Measurements from ENCODE around the gene HTR1E.
"Not testable (repeated sequence)": the region's sequence is repeated elsewhere in the genome, so short reads cannot be mapped to it uniquely, and the experiment has no call there.

Gene HTR1E

DNA sequence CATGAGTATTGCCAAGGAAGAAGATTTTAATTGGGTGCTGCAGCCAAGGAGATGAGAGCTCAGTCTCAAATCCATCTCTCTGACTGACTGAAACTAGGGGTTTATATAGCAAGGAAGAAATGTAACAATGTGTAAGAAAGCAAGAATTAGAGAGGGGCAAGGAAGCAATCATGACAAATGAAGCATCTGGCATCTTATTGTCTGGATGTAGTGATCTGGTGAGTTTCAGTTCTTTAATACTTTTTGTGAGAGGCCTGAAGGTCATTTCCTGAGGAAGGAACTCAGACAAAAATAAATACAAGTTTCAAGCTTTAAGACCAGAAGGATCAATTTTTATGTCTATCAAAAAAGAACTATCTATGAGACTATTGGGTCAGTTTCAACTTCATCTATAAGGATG, 64.2 kb downstream of the HTR1E start:
- DNase-seq = no peak

- not testable (repeated sequence) for DNase-seq
Observed at GRCh38 chr6:87002391-87002790, 65.1 kb downstream of the HTR1E start.

DNA sequence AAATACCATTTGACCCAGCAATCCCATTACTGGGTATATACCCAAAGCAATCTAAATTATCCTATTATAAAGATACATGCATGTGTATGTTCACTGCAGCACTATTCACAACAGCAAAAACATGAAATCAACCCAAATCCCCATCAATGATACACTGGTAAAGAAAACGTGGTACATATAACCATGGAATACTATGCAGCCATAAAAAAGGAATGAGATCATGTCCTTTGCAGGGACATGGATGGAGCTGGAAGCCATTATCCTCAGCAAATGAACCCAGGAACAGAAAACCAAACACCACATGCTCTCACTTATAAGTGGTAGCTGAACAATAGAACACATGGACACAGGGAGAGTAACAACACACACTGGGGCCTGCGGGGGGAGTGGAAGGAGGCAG, 69.2 kb downstream of the HTR1E start:
- DNase-seq = not testable (repeated sequence)

- not testable (repeated sequence) for DNase-seq
Observed at GRCh38 chr6:87009581-87009980, 72.3 kb downstream of the HTR1E start.

- no peak for DNase-seq
Observed at GRCh38 chr6:87012035-87012434, 74.7 kb downstream of the HTR1E start.

GRCh38 chr6:87012743-87013142, 75.4 kb downstream of the HTR1E start:
- DNase-seq = no peak

GRCh38 chr6:87016772-87017171, 79.4 kb downstream of the HTR1E start:
- DNase-seq = no peak

DNA sequence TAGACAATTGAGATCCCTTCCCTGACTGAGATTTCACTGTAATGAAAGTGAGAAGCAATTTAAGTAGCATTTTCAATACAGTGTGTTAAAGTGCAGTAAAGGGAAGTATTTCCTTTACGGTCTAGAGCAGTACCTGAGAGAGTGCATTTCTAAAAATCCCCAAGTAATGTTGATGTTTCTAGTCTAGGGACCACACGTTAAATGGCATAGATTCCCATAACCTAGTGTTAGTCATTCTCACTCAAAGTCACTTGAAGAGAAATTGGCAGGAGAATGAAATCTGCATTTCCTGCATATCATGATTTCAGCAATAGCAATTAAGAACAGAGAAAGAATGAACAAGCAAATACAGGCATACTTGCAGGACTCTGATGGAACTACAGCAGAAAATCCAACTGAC, 89.7 kb downstream of the HTR1E start:
- no peak for DNase-seq

DNA sequence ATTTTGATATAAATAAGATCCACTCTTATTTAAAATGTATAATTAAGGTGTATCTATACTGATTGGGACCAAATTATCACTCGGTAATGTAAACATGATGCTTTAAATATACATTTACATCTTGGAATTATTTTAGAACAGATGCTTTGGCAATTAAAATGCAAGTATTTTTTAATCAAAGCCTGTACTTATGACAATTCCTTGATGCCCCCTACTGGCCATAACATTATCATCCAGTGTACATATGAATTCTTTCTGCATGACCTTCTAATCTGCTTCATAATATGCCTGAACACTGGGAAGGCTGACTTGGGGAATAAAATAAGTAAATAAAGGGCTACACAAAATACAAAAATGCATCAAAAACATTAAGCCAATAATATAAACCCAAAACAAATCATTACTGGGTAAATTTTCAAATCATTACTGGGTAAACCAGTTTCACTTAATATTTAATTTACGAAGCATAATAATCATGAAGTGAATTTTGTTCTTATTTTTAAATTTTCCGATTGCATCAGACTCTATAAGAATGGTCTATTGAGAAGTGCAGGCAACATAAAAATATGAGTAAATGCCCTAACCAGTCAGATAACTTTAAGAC, 92.5 kb downstream of the HTR1E start:
- DNase-seq = peak; percentile 44

DNA sequence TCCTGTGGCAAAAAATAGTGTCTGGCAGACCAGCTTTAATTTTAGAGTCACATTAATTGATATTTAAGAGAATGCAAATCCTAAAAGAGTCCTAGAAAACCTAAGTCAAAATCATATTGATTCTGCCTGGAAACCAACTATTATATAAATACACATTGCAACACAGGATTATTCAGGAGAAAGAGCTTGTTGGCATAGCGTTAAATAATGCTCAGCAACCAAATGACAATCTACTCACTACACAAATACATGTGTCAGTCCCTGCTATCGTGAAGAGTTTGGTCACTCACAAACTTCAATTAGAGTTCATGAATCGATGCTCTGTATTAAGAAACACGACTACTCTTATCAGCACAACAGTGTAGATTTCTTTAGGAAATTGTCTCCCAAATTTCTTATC, 103.4 kb downstream of the HTR1E start:
- DNase-seq = no peak

- no peak for DNase-seq
Observed at GRCh38 chr6:87045521-87046075, 108.3 kb downstream of the HTR1E start.

DNA sequence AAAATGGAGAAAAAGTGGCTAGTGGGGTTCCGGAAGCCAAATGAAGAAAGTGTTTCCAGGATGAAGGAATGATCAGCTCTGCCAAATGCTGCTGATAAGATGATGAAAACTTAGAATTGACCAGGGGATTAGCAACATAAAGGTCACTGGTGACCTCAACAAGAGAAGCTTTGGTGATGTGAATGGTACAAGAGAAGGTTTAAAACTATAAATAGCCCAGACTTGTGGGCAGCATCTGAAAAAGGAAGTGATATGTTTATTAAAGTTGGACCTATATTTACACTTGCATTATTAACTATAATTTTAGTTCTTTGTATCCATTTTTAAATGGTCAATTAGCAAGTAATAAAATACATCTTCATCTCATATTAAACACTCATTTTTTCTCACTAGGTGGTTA, 112.5 kb downstream of the HTR1E start:
- DNase-seq = no peak

- DNase-seq = no peak
Observed at GRCh38 chr6:87053312-87053711, 116.0 kb downstream of the HTR1E start.

GRCh38 chr6:87054143-87054833, 117.0 kb downstream of the HTR1E start:
- DNase-seq = no peak

DNA sequence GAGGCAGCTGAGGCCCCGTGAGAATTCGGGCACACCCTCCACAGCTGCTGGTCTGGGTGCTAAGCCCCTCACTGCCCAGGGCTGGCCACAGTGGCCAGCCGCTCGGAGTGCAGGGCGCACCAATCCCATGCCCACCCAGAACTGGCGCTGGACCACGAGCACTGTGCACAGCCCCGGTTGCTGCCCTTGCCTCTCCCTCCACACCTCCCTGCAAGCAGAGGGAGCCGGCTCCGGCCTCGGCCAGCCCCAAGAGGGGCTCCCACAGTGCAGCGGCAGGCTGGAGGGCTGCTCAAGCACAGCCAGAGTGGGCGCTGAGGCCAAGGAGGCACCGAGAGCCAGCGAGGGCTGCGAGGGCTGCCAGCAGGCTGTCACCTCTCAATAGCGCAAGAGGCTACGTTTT, 122.6 kb downstream of the HTR1E start:
- no peak for DNase-seq

GRCh38 chr6:87065117-87065516, 127.8 kb downstream of the HTR1E start:
- no peak for DNase-seq

Data from NCI-H748 treated with DMSO at 0.1 percent for 48 hours (cell line).